Stimulated activated CD8-positive, alpha-beta memory T cell treated with anti-CD3 and anti-CD28 coated beads, Interleukin-7, amount 100 ng/mL, for 1 hour (primary cell): ENCODE data around the gene PIMREG.

Experiments
- DNase-seq, 2 donors: peaks; one replicate each; pipeline ENCODE4 v3.0.0-alpha.2; 2020; ENCODE audit warnings: low read depth in 2 of 2

The PIMREG gene, protein sequence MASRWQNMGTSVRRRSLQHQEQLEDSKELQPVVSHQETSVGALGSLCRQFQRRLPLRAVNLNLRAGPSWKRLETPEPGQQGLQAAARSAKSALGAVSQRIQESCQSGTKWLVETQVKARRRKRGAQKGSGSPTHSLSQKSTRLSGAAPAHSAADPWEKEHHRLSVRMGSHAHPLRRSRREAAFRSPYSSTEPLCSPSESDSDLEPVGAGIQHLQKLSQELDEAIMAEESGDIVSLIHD

DNA sequence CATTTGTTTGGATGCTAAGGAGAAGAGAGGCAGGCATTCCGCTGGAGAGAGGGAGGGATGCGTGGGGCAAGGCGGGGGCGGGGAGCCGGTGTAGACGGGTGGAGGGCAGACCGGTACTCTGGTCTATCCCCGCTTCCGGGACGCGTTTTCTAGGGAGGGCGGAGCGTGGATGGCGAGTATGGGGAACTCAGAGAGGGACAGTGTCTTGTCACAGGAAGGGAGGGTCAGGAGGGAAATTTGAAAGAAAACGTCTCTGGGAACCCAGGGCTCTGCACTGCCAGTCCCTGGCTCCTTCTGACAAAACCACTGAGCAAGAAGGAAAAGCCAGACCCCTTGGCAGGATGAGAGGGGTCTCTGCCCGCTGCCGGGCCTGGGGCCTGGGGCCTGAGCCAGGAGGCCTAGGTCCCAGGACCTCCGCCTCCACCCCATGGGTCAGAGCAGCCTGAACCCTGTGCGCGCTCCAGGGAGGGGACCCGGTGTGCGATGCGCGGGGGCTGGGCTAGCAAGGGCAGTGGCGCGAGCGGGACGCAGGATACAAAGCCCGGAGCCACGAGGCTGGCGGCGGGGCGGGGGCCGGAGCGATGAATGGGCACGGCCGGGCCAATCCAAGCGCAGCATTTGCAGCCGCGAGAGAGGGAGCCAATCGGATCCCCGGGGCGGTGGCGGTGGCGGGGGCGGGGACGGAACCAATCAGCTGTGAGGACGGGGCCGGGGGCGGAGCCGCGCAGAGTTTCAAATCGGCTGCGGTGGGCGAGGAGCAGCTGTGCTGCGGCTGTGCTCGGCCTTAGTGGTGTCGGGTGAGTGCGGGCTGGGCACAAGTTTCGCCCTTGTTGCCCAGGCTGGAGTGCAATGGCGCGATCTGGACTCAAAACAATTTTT lies at the start of gene PIMREG:
Gene PIMREG, plus strand, starts transcription at position 764 of the 879 bp plus-strand sequence. CDS start 656 bp downstream, outside the sequence.
- peak; percentile 80 to 81 for DNase-seq

DNA sequence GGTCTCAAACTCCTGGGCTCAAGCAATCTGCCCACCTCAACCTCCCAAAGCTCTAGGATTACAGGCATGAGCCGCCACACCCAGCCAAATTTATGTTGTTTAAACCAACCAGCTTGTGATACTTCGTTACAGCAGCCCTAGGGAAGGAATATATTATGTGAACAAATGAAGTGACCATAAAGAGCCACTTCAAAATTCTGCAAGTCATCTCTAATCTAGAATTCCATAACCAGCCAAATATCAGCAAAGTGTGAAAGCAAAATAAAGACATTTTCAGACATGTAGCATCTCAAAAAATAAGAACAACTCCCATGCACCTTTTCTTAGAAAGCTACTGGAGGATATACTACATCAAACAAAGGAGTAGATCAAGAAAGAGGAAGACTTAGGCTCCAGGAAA lies 45.3 kb upstream of the PIMREG start:
- no peak for DNase-seq

DNA sequence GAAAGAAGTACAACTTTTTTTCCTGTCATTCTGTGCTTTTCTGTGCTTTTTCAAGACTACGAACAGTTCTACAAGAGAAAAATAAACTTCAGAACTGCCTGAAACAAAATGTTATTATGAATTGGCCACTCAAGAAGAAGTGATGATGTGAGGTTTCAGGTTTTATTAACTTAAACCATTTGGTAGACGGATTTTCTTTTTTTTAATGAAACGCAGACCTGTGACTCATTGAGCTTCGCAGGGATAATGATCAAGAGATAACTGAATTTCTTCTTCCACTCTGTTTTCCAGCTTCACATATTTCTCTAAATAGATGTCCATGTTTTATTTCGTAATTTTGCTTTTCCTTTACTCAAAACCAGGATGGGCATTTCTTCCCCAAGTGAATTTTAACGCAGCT lies 42.0 kb upstream of the PIMREG start:
- no peak for DNase-seq

DNA sequence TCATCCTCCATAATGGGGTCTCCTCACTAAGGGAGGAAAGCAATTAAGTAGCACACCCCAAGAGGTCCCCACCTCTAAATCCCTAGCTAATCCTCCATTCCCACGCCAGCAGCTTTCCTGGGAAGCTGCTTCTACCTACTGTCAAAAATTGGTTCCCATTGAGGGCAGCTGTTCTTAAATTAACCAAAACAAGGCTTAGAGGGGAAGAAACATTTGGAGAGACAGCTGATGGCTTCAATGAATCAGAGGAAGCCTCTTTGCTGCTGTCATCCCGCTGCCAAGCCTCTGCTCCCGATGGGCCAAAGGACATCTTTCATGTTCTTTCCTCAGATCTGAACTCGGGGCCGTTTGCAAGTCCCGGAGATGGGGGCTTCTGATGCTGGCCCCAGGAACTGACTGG lies 36.0 kb upstream of the PIMREG start:
- no peak for DNase-seq

DNA sequence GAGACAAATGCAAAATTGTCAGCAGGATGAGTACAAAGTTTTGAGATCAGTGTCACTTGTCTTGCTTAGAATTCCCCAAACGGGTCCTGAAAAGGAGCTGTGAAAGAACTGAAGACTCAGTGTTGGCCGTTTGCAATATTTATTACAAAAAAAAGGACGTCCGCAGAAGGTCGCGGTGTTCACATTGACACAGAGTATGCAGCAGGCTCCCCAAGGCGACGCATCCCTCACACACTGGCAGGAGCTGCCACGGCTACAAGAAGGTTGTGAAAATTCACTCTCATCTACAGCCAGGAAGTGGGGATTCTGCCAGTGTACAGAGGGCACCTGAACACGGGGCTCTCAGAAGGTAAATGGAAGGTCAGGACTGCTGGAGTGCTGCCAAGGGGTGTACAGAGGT lies 35.5 kb upstream of the PIMREG start:
- no peak for DNase-seq

DNA sequence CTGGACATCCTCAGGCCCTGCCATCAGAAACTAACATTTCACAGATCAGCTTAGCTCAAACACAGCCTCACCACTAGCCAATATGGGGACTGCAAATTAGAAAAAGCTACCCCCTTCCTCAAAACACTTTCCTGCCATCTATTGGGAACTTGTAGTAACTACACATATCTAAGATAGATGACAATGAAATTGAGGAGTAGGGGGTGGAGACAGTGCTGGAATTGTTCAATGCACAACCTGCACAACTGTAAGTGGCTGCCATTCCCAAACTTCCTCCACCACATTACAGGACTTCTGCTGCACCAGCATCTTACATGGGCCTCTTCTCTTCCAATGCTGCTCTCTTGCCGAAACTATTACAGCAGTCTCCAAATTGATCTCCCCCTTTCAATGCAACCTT lies 31.2 kb upstream of the PIMREG start:
- DNase-seq: no peak

DNA sequence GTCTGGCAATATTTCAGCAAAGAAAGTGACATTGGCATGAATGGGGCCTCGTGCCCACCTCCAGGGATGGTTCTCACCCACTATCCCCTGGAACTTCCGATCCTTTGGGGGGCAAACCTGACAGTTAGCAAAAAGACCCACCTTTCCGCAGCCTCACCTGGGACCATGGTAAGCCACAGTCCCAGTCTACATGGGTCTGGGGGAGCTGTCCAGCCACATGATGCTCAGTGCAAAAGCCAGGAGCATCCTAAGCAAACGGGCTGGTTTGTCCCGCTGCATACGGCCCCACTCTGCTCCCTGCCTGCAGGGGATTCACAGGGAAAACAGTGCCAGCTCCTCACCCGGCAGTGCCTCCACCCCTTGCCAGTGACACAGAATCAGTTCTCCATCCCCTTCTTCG lies 28.6 kb upstream of the PIMREG start:
- DNase-seq: no peak

DNA sequence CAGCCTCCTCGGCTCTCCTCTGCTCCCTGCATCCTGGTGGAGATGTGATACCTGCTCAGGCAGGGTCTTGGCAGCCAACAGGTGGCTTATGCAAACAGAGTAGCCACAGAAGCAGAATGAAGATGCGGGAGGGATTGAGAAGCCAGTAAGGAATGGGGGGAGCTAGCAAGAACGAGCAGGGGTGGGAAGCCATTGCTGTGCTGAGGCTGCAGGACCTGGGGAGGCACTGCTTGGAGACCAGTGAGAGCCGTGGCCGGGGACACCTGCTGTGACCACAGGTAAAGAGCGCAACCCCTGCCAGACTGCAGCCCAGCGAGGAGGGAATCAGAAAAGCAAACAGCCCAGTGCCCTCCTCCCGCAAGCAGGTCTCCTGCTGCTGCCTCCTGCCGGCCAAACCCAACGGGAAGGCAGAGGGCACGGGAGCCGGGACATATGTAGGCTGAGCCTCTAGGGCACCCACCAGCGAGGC lies 24.0 kb upstream of the PIMREG start:
- DNase-seq: no peak

DNA sequence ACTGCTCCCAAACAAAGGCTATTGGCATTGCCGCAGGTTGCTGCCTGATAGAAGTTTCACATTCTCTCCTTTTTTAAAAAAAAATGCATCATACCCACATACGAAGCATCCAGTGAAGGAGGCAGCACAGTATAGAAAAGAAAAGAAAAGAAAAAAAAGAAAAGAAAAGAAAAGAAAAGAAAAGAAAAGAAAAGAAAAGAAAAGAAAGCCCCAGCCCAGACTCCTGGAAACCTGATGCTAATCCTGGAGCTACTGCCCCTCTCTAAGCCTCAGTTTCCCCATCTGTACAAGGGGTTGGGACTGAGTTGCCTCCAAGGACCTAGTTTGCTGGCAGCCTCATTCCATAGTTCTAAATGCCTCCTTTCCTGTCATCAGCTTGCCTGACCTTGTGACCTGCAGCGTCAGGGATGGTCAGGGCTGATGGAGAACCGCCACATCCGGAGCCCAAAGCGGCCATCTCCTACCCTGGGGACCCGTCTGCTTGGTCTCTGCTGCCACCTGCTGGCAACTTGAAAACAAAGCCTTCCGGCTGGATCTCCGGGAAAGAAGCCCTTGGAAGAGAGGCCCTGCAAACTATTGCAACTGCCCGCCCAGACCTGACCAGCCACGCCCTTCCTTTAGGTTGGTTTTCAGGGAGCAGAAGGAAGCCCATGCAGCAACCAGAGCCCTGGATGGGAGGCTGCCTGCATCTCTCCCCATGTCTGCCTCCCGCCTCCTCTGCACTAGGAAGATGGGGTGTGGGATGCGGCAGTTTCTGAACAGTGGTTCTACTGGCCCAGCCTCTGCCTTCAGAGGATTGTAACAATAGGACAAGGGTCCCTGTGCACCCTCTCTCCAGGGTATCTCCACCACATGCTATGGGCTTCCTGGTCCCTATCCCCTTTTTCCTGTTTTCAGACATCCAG lies 22.3 kb upstream of the PIMREG start:
- DNase-seq: peak; percentile 46 to 59

DNA sequence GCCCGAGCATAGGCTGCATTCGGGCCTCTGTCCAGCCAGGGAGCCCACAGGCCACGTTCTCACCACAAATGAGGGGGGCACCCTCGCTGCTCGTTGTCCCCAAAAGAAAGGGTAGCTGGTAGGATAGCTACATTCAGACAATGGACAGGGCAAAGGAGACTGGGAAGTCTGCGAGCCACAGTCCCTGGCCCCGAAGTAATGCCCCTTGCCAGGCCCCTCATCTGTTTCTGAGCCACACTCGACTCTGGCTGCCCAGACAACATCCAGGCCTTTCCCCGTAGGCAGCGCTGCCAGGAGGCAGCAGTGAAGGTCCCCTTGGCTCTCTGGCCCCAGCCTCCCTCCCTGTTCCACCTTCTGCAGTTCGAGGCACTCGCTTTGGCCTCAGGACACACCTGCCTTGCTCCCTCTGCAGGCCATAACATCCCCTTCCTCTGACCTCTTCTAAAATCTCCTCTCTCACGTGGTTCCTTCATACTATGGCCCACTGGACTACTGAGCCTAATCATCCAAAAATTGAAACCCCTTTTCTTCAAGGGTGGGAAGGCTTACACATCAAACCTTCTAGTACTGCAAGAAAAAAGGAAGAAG lies 21.5 kb upstream of the PIMREG start:
- DNase-seq: no peak

DNA sequence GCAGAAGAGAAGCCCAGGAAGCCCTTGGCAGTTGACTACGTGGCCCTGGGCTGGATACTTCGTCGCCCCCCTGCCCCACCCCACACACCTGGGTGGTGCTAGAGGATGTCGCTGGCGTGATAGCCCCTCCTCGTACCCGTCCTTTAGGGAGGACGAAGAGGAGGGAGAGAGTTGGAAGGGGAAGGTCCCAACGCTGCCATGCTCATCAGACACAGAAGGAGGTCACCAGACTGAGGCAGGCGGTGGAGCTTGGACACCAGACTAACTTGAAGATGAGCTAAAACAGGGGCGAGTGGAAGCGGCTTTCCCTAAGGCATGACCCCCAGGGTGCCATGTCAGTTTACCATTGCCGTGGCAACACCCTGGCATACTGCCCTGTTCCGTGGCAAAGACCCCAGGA lies 20.3 kb upstream of the PIMREG start:
- no peak for DNase-seq

DNA sequence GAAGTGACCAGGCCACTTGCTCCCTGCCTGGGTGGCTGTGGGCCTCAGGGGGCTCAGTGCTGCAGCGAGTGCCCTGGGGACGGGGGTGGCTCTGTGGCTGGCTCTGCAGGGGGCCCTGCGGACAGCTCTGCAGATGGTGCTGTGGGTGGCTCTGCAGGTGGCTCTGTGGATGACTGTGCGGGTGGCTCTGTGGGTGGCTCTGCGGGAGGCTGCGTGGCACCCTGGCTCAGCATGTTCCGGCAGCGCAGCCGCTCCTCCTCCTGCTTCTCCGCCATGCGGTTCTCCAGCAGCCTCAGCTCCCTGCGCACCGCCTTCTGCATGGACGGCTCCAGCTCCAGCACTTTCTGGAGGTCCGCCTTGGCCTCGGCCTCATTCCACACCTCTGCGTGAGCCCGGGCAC lies 18.8 kb upstream of the PIMREG start:
- no peak for DNase-seq

DNA sequence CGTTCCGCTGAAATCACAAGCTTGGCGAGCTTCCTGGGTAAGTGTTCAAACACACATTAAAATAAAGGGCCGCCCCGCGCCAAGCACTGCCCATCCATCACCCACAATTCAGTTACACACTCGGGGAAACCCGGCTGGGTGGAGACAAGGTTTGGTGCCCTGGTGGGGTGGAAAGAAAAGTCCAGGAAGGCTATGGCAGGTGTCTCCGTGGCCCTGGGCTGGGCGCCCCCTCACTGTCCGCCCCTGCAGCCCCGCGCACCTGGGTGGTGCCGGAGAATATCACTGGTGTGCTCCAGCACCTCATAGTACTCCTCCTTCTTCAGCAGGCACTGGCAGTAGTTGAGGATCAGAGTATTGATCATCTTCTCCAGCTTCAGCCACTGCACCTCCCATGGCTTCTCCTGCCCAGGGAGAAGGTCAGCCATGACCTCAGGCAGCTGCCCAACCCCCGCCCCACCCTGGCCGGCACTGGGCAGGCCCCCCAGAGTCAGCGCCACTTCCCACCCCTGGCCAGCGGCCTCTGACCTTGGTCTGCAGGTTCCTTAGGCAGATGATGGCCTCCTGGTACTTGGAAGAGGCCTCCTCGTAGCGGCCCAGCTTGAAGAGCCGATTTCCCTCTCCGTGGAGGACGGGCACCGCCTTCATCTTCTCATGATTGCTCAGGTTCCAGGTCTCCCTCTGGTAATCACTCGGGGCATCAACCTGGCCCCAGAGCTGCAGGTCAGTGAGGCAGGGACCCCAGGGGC lies 17.7 kb upstream of the PIMREG start:
- DNase-seq: no peak

DNA sequence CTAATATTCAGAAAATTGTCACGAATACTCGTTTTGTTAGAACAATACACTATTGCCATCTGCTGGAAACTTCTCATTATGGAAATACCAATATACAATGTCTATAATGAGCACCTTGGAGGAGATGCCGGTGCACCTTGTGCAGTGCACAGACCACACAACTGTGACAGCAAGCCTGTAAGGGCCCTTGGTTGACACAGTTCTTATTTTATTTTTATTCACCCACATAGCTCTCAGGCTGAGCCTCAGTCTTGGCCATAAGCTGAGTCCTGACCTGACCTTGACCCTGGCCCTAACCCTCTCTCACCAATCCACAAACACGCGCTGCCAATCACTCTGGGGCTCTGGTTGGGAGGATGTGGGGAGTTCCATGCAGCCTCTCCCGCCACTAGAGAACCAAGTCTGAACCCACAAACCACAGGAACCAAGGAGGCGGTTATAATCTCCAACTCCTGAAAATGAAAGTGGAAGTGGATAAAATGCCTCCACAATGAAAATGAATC lies 16.9 kb upstream of the PIMREG start:
- no peak for DNase-seq

DNA sequence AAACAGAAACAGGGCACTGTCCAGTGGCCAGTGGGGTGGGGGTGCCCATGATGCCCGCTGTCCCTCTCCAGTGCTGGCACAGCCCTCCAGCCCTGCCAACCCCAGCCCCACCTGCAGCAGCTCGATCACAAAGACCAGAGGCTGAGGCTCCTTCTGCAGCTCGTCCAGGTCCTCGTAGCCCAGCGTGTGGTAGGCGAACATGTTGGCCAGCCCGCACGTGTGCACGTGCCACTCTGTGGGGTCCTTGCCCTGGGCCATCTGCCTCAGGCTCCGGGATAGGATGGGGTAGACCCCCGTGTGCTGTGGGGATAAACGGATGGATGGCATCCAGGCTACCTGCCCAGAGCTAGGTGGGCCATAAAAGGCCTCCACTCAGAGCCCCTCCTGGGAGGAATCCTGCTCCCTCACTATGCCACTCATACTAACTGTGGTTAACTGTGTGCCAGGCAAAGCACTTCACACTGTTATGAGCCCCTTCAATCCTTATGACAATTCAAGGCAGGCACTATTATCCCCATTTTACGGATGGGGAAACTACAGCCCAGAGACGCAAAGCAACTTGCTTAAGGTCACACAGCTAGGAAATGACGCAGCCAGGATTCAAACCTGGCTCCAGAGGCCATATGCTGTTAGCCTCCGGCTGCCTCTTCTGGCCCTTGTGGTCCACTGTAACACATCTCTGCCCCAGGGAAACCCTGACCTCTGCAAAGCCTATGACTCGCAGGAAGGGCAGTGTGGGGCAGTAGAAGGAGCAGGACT lies 15.9 kb upstream of the PIMREG start:
- DNase-seq: no peak

DNA sequence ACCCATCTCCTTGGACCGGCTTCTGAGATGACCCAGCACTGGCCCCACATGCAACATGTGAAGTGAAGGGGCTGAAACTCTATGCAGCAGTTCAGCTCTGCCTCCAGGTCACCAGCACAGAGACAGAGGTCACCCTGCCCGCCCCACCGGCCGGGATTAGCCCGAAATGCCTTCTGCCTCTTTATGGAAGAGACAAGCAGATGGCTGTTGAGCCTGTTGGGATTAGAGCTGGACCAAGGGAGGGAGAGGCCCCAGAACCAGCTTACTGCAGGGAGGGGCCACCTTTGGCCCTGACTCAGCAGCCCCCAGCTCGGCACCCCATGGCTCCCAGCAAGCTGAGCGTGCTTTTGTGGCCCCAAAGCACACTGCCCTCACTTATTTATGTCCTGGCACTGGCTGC lies 15.0 kb upstream of the PIMREG start:
- no peak for DNase-seq

DNA sequence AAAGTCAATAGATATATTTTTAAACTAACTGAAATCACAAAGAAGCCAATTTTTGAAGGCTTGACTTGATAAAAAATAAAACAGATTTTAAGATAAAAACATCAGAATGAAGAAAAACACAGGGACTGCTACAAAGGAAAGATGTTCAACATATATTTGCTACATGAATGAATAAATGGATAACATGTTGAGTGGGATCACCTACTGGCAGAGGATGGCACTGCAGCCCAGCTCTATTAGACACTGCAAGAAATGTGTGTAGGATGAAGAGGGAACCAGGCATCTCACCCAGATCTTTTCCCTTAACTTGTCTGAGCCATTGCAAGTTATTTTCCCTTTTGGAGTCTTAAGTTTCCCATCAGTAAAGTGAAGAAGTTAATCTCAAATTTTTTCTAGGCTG lies 13.5 kb upstream of the PIMREG start:
- no peak for DNase-seq

DNA sequence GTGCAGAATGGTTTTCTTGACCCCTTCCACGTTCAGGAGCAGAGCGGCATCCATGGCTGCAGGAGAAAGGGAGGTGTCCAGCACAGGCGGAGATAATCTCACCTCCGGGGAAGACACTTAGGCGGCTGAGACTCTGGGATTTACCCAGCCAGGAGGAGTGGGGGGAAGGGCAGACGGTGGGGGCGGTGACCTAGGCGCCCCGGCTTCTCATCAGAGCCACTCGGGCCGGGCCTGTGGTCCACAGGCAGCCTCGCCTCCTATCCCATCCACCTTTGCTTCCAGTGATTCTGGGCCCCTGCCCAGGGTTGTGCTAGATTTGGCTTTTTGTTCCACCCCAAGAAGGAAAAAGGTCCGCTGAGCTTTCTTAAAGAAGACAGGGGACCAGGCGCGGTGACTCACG lies 9.2 kb upstream of the PIMREG start, which contains the start of gene AIPL1:
Gene AIPL1, minus strand, starts transcription at position 71 of the 400 bp plus-strand sequence. Its CDS starts 17 bp downstream, at position 54.
- no peak for DNase-seq

DNA sequence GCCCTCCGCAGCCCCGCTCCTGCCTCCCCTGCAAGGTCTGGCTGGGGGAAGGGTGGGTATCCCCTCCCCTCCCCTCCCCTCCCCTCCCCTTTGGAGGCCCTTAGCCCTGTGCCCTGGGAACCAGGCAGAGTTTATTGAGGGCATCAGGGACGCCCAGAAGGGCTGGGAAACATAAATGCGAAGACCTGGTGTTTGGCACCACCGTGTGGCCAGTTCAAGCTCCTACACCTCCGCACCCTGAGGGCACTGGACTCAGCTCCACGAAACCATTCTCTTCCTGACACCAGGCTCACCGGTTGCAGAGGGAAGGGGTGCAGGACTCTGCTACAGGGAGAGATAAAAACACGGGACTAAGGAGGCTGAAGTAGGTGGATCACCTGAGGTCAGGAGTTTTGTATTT lies 8.3 kb upstream of the PIMREG start:
- peak; percentile 22 to 43 for DNase-seq

DNA sequence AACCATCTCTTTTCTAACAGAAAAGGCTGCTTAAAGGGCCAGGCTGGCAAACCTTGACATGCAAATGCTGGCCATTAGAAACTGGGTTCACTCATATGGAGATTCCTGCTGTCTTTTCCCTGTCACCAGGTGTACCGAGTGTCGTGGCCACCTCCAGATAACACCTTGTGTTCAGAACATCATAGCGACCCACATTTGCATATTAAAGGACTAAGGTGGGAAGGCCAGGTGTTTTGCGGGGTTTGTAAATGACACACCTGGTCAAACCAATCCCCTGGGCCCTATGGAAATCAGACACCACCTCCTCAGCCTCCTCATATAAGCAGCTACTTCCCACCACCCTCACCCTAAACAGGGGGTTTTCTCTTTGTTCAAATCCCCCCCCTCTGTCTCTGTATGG lies 6.8 kb upstream of the PIMREG start:
- DNase-seq: no peak
